GM18499 (cell line): Measurements from ENCODE around the gene CECR2.

Source experiments
- ATAC-seq: cut with Tn5 transposase; IDR thresholded peaks from one replicate; pipeline ENCODE4 v1.9.1; 2021; ENCODE audit warnings: moderate number of reproducible peaks; ENCODE audit not compliant: insufficient read depth, unreplicated experiment

CECR2 gene

DNA sequence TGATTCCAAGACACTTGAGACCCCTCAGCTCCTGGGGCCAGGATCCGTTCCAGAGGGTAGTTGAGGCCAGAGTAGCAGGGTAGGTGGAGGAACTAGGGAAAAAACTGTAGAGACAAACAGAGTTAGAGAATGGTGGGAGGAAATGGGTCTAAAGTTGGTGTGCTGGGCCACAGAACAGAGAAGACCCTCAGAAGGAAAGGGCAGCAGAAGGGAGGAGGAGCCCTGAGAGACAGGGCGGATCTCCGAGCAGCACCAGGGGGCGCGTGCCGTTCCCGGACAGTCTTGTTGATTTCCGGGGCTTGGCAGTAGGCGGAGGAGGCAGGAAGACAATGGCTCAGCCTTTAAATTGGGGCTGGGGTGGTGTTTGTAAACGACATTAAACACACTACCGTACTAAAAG, 2.4 kb upstream of the CECR2 start:
- no peak for ATAC-seq

DNA sequence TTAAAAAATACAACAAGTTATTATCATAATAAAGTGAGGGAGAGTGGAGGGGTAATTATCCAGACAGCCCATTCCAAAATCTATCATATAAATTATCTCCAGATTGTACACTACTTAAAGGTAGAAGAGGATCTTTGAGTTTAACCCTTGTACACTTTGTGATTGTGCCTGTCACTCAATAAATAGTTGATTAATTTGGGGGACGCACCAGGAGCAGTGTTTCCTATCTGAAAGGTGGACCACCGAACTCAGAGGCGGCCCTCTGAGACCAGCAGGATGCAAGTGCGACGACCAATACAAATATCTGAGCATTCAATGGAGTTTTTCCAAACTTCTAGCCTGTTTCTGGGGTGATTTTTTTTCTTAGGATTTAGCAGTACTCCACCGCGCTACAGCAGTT, 1.1 kb upstream of the CECR2 start:
- no peak for ATAC-seq

DNA sequence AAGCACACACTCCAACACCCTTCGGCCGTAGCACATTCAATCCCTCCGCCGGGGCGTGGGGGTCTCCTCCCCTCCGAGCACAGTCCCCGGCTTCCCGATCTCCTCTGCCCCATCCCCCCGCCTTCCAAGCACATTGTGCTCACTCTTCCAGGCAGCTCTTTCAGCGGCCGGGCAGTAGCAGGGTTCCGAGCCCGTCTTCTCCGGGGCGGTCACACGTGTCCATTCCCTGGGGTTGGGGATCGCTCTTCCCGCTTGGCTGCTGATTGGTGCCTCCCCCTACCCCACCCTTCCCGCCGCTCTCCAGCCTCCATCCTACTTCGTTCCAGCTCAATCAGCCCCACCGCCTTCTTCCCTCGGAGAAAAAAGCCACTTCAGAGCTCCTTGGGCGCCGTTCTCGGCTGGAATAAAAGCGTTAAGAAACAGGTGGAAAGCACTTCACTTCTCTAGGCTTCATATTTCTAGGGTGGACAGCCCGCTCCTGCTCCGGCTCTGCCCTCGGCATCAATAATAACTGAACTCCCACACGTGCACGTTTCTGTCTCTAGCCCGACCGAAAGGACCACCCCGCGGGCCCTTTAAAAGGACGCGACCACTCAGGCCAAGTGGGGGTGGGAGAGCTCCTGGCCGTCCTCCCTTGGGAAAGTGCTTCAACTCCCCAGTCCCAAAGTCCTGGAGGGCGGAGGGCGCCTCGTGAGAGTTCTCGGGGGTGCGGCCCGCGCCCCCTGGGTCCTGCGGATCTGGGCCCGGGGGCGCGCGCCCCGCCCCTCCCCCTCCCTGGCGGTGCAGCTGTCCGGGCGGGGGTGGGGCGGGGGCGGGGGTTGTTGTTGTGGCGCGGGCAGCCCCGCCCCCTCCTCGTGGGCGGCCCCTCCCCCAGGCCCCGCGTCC, 464 bp upstream of the CECR2 start:
- no peak for ATAC-seq

DNA sequence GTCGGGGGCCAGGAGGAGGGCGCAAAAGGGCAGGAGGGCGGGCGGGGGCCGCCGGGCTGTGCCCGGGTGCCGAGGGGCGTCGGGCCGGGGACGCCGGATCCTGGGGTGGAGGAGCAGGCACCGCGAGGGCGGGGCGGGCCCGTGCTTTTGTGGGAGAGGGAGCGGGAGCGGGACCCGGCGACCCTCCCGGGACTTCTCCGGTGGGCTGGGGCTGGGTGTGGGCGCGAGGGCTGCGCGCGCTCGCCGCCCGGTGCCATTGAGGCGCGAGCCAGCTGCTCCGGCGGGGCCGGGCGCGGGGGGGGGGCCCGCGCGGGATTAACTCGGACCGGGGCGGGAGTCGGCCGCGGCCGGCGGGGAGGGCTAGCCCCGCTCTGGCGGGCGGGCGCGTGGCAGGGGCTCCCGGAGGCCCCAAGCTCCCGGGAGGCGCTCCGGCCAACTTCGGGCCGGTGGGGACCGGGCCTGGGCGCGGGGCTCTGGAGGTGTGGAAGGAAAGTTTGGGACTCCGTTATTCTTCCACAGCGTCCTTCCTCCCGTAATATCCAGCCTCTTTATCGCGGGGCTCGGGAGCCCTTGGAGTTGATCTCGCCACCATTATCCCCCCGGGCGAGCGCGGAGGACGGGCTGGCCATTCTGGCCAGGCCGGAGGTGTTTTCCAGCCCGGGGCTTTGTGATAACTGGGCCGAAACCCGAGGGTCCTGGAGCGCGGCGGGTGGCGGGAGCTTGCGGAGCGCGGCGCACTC, 936 bp downstream of the CECR2 start:
- ATAC-seq = no peak

DNA sequence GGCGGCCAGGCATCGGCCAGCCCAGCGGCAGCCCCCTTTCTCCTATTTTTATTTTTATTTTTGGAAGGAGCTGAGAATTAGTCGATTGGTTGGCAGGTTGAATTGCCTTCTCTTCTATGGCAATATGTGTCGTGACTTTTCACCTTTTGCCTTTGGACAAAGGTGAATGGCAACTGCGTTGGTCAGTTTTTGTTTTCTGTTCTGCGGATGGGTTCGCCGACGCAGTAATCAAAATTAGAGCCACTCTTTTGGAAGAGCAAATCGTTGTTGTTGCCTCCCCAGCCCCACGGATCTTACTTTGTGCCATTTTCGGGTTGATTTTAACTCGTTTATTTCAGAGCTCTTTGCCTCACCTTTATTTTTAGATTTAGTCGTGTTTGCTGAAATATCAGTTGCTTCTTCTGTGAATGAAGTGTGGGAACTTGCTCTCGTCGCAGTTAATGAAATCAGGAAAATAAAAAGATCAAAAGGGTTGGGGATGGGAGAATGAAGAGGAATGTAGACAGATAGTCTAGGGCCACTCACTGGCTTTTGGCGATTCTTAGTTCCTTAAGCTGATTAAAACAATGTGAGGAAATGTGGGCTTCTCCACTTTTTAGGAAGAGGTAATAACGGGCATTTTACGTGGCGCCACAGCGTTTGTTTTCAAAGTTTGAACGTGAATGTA, 1.6 kb downstream of the CECR2 start:
- ATAC-seq = no peak

DNA sequence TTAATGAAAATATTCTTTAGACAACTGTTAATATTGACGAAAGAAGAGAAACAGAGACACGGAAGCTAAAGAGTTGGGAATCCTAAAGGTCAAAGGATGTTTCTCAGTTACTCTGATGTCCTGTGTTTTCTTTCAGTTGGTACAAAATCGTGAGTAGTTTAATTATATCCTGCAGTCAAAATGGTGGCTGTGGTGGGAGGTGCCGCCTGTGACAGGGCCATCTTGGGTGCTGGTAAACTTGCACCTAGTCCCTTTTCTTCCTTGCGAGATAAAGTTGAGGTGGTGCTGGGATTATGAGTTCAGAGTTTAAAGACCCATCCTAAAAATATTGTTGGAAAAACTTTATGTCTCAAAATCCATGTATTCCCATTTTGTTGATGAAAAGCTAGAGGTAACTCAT, 2.2 kb downstream of the CECR2 start:
- no peak for ATAC-seq

DNA sequence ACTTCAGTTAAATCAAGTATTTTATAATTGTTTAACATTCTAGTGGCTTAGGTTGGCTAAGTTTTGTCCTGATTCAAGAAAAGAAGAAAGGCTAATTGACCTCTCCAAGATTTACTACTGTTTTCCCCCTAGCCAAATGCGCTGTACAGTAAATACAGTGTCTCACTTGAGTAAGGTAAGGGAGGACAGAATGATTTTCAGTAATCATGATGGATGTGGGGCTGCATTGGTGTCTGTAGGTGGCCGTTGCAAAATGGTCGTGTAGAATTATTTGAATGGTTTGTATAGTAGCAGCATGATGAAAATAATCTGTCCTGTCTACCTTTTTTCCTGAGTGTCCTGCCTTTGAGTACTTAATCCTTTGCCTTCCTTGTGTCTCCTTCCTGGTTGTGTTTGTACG, 4.6 kb downstream of the CECR2 start:
- ATAC-seq = no peak

DNA sequence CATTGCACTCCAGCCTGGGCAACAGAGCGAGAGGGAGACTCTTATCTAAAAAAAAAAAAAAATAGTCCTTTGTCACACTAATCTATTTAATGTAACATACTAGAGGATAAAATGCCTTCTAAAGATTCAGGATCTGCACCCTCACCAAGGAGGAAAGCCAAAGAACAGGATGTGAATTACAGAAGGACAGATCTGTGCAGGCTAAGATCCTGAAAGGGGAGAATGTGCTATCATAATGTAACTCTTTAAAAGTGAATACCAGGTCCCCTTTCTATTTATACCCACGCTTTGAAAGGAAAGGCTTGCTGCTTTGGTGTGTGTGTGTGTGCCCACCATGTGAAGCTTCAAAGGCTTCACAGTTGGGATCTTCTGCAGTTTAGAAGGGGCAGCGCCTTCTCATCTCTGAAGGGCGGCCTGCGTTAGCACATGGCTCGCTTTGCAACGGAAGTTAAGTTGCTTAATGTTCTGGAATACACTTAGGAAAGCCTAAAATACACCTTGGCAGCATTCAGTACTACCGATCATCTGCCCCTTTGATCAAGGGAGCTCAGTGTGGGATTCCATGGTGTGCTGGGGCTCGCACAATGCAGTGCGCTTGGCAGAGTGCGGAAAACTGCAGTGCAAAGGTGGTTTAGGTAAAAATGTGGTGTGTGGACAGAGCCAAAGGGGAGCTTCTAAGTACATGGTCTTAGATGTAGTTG, 6.8 kb downstream of the CECR2 start:
- no peak for ATAC-seq

DNA sequence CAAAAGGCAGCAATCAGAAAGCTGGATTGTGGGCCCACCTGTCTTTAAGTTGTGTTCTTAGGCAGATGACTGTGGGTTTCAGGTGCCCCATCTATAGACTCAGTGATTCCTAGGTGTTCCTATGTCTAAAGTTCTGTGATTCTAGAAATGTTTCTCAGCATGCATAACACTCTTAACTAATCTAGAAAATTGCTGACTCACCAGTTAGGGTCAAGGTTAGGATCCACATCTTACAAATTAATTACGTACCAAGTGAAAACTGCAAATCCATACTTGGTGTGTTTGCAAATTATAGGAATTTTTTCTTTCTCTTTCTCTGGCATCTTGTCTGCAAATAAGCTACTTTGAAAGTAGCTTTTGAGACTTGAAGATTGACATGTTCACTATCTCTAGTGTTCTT, 7.7 kb downstream of the CECR2 start:
- no peak for ATAC-seq

DNA sequence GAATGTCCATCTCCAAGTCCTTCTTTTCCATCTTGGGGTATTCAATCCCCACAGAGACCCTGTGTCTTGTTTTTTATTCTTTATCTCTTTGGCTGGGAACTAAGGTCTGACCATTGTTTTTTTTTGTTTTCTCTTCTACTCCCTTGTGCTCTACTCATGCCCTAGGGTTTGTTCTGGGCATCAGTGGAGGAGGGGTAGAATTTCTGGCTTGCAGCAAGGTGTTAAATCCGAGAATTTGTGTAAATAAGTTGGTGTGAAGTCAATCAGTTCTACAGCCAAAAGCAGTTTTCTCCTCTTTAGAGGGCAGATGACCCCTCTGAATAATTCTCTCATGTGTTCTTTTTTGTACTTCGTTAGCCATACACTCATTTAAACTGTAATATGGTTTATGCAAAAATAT, 10.7 kb downstream of the CECR2 start:
- no peak for ATAC-seq

DNA sequence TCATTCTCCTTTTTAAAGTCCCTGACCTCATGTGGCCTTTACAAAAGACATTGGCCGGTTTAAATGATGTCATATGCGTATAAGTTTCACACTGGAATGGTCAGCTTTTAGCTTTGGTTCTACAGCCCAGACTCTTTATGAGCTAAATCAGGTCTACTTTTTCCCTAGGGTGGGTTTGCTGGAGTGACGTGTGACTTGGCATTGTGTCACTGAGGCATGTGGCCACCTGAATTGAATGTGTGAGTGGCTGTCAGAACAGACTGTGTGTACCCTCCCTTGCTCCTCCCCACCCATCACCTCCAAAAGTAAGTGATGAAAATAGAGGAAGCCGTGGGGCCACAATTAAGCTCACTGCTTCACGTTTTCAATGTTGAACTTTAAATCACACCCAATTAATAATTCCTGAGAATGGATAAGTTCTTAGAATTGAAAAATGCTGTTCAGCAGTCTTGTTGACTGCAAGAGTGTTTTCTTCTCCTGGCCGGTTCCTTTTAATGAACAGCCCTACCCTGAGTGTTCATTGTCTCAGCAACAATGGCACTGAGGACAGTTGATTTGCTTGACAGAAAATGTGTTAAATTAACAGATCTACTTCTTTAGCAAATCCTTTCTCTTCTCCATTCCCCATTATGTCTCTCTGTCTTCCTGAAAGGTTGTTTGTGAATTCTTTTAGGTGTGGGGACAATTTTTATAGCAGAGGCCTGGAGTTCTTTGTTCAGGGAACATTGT, 11.3 kb downstream of the CECR2 start:
- no peak for ATAC-seq

DNA sequence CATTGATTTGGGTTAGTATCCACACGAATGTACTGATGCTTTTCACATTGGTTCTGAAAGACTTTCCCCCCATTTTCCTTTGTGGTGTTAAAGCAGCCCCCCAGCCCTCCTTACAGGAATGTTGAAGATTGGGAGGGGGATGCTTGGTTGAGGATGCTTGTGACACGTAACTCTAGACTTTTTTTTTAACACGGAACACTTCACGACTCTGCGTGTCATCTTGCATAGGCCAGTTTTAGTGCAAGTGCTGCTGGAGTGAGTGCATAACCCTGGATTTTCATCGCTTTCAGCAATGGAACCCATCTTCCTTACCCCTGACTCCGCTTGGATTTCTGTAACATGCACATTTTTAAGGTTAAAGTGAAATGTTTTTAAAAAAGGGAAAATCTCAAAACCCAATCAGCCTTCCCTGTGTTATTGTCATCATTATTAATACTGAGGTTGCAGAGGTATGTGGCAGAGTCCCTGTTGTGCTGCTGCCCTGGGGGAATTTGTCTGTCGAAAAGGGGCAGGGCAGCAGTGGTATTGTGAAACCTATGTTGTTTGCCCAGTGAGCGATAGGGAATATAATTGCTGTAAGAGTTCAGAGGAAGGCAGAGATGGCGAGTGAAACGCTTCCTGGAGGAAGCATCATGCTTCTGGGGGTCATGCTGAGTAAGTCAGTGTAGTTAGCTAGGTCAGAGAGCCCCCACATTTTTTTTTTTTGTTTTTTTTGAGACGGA, 12.1 kb downstream of the CECR2 start:
- ATAC-seq = no peak

DNA sequence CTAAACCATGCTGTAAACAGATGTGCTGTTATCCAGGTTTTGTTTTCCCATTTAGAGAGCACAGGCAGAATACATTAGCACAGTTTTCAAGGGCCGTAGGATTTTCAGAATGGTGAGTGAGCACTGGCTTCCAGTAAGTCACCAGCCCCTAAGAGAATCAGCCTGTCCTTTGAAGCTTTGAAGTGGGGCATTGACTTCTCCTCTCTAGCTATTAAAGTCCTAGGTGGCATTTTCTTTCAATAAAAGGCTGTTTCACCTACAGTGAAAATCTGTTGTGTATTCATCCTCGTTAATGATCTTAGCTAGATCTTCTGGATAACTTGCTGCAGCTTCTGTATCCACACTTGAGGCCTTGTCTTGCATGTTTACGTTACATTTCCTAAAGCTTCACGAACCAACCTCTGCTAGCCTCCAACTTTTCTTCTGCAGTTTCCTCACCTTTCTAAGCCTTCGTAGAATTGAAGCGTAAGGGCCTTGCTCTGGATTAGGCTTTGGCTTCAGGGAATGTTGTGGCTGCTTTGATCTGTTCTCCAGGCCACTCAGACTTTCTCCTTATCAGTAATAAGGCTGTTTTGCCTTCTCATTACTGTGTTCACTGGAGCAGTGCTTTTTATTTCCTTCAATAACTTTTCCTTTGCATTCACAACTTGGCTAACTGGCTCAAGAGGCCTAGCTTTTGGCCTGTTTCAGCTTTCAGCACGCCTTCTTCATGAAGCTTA, 15.5 kb downstream of the CECR2 start:
- ATAC-seq = no peak

DNA sequence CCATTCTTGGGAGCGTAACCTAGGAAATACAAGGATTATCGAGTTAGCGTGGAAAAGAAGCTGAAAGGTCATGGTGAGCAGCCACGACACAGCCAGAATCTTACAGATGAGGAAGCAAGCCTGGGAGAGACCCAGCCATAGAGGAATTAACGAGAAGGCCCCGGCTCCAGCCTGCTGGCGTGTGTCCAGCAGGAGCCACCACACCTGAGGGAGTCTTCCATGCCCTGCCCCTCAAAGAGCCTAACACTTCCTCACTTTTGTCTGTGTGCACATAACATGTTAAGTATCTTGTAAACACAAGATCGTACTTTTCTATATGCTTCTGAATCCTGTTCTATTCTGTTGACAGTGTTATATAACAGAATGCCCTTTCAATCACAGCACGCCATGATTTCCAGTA, 18.1 kb downstream of the CECR2 start:
- no peak for ATAC-seq

DNA sequence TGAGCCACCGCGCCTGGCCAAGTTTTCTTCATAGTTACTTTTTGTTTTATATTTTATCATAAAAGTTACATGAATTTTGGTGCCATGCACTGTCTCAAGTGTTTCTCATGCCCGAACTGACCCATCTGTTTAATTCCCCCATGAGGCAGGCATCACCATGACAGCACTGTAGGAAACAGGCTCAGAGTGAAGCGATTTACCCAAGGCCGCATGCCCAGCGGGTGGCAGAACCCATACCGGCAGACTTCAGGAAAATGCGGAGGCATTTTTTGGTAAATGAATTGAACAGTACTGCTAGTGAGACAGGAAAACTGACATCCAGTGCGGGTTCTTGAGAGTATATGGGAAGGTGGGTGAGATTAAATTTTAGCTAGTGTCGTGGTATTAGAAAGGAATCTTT, 19.0 kb downstream of the CECR2 start:
- no peak for ATAC-seq

DNA sequence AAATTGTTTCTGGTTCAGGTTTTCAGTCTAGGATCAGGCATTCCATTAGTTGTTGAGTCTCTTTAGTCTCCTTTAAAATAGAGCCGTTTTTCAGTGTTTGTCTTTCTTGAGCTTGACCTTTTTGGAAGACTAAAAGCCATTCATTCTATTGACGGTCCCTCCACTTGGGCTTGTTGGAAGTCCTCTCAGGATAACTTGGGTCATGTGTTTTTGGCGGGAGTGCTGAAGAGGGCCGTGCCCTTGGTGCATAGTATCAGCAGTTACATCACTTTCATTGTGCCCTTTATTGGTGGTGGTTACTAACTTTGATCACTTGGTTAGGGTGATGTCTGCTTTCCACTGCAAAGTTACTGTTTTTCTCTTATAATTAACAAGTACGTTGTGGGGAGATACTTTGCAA, 20.8 kb downstream of the CECR2 start:
- no peak for ATAC-seq

DNA sequence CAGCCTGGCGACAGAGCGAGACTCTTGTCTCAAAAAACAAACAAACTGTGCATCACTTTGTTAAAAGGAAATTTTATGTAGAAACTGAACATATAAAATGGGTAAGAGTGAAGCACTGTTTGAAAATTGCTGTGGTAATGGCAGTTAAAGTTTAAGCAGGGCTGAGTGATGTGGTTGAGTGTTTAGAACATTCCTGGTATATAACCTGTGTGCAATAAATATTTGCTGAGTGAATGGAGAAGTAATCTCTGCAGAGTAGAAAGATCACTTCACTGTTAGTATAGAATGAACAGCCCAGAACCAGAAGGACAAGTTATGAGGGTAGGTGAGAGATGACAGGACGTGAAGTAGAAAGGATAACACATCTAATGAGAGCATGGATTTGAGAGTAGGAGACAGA, 27.3 kb downstream of the CECR2 start:
- no peak for ATAC-seq

DNA sequence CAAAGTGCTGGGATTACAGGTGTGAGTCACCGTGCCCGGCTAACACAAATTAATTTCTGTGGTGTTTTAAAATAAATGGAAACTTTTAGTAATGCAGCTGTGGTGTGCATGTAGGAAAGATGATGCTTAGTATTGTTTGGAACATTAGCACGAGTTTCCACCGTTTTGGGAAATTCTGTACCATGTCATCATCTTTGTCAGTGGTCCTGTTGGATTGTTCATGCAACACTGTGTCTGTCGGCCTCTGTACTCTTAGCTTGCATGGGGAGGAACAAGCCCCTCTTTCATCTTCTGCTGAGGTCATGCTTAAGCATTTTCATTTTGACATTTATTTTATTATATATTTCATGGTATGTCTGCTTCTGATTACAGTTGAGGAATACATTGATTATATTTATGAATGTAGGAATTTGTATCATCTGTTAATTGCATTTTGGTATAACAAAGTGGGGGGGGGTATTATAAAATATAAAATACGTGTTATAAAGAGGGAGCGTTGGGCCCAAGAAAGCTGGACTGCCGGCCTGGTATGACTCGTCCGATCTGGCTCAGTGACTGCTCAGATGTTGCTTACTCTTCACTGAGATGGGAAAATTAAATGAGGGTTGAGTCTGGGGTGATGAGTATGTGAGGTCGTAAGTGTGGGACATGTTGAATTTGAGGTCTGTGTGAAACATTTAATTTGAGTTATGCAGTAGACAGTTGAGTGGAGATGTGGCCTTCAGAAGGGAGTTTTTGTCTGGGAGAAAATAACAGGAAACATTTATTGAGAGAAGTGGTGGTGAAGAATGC, 28.7 kb downstream of the CECR2 start:
- no peak for ATAC-seq
